Testis (tissue), 2 donors: Measurements from ENCODE around the gene C10orf105.

Source experiments
- CTCF ChIP-seq, 3 experiments: fragments of 450-650 bp in 2 of 3; fragments of 200-600 bp in 1 of 3; sonication (generic) in 1 of 3; IDR thresholded peaks; one replicate each; pipeline ENCODE4 v1.5.1; 2016 to 2019; ENCODE audit warnings: antibody characterized with exemption in 3 of 3, mild to moderate bottlenecking in 2 of 3, moderate library complexity in 1 of 3
- POLR2A ChIP-seq: fragments of 450-650 bp; IDR thresholded peaks from one replicate; pipeline ENCODE4 v1.6.1; 2017; ENCODE audit warnings: antibody characterized with exemption, mild to moderate bottlenecking, moderate library complexity

- TF ChIP-seq CTCF (IDR thresholded peaks at IDR 0.05): no peak
- no peak for TF ChIP-seq POLR2A
Measured at GRCh38 chr10:71694039-71694501, 25.5 kb downstream of the C10orf105 start.
